Stimulated activated CD4-positive, alpha-beta T cell treated with anti-CD3 and anti-CD28 coated beads, Interleukin-1b, Interleukin-23, amount 100 ng/mL, for 48 hours (primary cell): ENCODE data around the gene CMTM7.
A peak's percentile ranks its signal among the peaks of the same experiment; 100 is the strongest.
"Not testable (repeated sequence)": the region's sequence is repeated elsewhere in the genome, so short reads cannot be mapped to it uniquely, and the experiment has no call there.

Experiments
- DNase-seq: peaks from one replicate; pipeline ENCODE4 v3.0.0-alpha.2; 2020

The CMTM7 gene

DNA sequence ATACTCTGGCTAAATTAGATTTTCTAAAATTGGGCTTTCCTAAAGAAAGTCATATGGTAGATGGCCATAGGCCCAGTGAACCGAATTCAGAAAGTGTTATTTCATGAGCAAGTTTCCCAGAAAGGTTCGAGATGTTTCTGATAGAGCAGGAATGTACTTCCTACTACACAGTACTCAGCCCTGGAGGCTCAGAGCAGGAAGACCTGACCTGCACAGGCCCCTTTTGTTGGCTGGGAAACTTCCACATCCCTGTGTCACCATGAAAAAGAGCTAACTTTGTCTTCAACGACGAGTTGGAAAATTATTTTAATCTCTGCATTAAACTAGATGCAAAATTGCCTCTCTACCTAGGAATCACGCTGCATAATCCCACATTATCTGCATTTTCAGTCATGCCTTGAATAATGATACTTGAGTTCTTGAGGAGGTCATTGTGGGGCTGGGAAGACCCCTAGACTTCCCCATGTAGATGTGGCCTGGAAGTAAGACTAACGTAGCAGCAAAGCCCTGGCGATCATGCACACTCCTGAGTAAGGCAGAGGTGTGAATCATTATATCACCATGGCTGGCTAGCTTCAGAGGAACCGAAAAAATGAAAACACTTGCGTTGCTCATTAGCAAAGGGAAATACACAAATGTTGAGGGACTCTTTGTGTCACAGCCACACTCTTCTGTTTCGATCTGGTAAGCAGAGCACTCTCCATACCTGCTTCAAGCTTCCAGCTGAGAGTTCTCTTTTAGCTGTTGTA lies 47.1 kb downstream of the CMTM7 start:
- DNase-seq: peak; percentile 40

DNA sequence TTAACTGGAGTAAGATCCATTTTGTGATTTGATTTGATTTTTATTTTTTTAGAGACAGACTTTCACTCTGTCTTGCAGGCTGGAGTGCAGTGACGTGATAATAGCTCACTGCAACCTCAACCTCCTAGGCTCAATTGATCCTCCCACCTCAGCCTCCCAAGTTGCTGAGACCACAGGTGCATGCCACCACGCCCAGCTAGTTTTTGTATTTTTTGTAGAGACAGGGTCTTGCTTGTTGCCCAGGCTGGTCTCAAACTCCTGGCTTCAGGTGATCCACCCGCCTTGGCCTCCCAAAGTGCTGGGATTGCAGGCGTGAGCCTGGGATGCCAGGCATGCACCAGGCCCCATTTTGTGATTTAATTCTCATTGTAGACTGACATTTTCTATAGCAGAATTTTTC lies 47.8 kb downstream of the CMTM7 start:
- DNase-seq: not testable (repeated sequence)

DNA sequence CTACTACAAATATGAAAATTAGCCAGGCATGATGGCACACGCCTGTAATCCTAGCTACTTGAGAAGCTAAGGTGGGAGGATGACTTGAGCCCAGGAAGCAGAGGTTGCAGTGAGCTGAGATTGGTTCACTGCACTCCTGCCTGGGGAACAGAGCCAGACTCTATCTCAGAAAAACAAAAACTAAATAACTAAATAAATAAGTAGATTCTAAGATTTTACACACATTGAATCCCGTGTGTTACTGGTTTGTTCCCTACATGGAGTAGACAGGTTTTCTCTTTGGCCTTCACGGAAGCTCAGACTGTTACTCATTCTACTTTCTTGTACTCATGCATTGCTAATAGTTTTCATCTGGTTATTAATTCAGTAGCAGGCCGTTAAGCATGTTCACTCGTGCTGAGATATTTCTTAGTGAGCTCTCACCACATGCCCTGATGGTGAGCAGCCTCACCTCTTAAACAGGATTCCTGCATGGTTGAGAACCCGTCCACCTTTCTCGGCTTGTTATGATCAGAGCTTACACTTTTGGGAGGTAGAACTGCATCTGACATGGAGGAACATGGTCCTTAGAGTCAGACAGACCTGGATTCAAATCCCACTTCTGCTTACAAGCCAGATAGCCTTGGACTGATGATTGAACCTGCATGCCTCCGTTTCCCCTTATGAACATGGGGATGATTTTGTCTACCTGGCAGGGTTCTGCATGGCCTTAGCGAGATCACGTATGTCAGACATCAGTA lies 49.1 kb downstream of the CMTM7 start:
- DNase-seq: no peak

DNA sequence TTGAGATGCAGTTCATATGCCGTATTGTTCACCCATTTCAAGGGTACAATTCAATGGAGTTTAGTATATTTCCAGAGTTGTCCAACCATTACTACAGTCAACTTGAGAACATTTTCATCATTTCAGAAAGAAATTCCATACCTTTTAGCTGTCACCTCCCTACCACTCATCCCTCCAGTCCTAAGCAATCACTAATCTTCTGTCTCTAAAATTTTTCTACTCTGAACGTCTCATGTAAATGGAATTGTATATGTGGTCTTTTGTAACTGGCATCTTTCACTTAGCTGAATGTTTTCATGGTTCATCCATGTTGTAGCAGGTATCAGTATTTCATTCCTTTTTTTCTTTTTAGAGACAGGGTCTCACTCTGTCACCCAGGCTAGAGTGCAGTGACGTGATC lies 51.1 kb downstream of the CMTM7 start:
- DNase-seq: no peak

DNA sequence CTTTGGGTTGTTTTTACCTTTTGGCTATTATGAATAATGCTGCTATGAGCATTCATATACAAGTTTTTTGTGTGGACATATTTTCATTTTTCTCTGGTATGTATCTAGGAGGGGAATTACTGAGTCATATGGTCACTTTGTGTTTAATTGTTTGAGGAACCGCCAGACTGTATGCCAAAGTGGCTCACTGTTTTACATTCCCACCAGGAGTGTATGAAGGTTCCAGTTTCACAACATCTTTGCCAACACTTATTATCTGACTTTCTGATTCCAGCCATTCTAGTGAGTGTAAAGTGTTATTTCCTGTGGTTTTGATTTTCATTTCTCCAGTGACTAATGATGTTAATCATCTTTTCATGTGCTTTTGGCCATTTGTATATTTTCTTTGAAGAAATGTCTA lies 51.8 kb downstream of the CMTM7 start:
- no peak for DNase-seq

DNA sequence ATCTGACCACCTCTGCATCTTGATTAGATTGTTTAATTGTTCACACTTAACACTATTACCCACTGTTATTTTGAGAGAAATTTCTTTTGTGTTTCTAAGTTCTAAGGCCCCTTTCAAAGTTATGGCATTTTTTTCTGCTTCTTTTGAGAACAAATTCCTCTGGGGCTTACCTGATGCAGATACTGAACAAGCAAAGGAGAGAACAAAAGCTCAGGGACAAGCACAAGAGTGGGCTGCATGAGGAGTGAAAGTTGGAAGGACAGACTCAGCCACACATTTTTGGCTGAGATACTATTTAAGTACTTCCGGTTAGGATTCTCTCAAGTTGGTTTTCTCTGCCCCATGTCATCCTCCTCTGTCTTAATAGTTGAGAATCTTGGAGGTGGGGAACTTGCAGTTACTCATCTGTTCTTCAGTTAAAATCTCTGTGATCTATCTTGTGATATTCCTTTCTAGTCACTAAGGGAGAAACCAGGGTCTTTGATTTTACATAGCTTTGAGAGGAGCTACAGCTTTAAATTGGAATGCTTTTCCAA lies 56.3 kb downstream of the CMTM7 start:
- DNase-seq: no peak

DNA sequence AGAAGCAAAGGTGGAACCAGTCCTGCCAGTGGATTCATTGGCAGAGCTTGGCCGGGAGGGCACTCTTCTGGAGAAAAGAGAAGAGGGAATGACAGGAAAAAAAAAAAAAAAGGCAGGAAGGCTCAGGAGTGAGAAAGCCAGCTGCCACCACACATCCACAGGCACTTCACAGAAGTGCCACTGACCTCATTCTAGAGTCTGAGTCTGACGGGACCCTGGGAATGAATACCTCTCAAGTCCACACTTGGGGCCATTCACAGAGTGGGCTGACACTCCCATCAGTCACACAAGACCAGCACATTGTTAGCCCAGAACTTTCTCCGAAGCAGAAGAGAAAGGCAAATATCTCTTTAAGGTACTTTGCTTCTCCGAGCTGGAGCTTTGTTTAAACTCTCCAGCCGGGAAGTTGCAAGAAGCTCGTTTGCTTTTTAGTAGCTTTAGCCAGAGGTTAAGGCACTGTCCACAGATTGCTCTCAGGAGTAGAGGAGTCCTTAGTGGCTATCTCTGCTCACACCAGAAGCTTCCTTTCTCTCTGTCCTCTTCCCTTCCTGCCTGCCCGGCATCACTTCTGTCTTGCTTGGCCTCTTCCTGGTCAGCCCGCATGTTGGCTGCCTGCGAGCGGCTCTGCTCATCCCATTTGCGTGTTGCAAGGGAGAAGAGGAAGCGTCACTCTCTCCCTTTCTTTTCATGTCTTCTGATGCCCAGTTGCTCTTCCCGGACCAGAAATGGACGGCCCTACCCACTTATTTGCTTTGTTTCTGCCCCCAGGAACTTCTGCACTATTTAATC lies 57.2 kb downstream of the CMTM7 start:
- DNase-seq: no peak

DNA sequence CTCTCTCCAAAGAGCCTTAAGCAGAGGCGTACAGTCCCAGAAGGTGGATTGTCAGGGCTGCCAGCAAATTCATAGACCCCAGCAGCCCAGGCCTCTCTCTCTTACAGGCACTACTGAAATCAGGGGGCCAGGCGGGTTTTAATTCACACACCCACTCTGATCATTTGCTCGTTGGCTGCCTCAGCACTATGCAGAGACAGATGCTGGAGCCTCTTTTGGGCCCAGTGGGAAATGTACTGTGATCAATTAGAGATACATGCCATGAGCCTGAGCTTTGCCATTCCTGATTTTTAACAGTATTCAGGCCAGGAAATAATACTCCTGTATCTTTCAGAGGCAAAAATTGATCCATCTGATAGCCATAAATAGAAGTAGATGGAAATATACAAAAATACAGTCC lies 58.0 kb downstream of the CMTM7 start:
- no peak for DNase-seq

DNA sequence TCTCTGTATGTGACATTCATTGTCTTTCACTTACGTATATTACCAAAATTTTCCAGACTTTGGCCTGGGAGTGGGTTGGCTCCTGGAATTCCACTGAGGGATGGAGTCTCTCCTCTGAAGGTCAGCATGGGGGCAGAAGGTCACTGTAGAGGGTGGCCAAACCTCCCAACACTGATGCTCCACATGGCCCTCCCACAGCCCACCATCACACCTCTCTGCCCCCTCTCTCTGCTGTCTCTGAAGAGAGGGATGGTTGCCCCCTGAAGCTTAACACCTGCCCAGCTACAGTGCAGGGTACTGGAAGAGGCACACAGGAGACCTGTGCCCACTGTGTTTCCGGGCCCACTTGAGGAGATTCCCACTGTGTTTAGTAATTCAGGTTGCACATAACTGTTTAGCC lies 58.8 kb downstream of the CMTM7 start:
- DNase-seq: no peak

DNA sequence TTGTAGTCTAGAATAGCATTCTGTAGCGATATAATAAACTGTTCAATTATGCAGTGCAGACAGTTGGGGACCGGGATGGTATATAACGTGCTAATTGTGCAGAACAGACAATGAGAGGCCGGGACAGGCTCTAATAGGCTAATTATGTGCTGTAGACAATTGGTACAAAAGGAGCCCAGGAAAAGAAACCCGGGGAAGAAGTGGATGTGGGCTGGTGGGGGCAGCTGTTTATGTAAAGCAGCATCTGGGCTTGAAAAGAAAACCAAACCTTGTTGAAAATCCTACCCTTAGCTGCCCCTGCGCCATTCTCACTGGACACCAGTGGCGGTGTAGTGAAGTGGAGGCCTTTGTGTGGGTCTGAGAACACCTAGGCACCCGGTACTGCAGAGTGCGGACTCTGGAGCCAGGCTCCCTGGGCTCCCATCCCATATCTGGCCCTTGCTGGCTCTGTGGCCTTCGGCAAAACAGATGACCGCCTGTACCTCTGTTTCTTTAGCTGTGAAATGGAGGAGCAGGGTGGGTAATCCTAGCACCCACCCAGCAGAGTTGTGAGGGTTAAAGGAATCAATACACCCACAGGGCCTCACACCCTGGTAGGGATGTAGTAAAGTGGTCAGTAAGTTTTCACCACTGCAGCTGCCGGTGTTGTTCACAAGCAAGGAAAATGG lies 59.5 kb downstream of the CMTM7 start:
- no peak for DNase-seq

DNA sequence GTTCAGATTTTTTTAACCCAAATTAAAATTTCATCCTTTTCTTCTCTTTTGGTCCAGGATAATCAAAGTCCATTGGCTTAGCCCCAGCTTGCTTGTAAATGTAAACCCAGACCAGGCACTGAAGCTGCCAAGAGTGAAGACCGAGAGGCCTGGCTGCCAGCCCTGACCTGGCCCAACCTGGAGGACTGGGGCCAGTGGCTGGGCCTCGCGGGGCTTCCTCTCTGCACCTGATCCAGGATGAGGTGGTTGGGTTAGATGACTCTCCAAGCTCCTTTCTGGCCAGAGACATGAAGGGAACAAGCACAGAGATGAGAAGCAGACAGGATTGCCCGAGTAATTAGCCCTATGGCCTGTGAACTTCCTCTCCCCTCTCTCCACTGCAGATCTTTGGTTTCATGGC lies 60.4 kb downstream of the CMTM7 start:
- DNase-seq: no peak

DNA sequence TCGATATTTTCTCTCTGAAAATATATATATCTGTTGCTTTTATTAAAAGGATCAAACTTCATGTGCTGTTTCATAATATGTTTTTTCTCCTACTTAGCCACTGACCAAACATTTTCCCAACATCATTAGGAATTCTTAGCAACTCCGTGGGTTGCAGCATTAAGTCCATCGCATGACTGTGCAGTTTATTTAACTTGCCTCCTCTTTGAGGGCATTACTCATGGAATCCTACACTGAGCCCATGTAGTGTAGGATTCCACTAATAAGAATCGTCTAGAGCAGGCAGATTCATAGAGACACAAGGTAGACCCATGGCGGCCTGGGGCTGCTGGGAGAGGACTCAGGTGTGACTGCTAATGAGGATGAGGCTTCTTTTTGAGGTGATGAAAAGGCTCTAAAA lies 61.7 kb downstream of the CMTM7 start:
- no peak for DNase-seq

DNA sequence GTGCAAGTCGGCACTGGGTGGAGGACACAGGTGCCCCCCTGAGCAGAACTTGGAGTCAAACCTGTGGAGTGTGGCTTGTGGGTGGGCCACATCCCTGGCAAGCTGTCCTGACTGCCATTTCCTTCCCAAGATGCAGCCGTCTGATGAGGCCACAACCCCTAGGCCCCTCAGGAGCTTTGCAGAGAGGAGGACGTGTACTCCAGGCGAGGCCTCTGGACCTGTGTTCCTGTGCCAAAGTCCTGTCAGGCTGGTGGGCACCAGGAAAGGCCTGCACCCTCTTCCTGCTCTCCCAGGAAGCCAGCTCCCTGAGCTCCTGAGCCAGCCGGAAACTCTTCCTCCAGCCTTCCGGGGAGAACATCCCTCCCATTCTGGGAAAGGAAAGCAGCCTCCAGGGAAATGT lies 62.5 kb downstream of the CMTM7 start:
- no peak for DNase-seq

DNA sequence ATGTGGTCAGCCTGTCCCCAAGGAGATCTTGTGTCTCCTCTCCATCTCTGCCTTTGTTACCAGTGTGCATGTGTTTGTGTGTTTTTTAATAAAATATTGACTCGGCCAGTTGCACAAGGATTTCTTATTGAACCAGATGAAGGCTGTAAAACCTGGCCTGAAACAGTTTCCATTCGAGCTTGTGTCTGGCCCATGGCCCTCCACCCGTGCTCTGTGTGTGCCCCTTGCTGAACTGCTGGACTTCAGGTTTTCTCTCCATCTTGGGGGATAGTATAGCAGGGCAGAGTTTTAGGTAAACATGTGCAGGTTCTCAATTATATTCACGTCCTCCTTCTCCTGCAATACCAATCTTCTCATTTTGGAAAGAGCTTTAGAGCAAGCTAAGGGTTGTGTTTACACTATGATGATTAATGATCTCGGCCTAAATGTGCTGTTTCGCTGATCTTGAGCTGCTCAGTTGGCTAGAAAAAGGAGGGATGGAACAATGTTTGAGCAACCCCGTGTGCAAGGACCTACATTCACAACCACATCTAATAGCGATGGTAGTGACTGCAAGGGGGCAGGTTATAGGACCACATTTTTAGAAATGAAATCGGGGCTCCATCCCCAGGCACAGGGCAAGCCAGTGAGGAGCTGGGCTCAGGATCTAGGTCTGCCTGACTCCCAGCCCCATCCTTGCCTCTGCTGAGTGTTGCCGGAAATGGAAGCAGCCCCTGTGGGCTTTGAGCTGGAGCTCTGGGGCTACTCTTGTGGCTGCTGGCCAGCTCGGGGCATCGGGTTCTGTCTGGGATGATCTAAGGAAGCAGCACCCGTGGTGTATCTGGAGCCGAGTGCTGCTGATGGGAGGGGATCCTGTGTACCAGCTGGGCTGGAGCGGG lies 63.3 kb downstream of the CMTM7 start:
- no peak for DNase-seq

DNA sequence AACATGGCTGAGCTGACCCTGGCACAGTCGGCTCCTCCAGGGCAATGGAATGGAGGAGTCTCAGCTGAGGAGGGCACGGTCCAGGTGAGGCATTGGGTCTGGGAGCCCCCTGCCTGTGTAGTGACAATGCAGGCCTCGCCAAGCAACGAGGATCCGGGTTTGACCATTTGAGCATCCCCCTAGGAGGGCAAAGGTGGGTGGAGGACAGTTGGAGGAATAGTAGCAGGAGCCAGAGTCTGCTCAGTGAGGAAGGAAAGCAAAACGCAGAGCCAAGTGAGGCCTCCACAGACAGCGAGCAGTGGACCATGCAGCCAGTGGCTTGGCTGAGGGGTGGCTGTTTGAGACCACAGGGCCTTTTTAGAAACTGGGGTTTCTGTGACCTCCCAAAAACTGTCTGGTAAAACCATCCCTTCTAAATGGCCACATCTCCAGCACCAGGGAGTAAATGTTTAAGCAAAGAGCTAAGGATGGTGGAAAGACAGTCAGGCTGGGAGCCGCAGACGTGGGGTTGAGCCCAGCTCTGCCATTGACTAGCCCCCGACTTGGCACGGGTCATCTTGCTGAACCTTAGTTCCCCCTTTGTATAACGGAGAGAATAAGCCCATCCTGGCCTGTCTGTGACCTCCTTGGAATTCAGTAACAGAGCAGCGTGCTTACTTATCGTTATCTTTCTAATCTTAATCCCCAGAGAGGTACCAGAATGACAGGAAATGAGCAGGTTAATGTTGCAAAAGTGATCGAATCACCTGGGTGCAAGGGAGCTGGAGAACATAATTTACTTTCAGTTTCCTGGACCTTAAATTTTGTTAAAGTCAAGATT lies 64.2 kb downstream of the CMTM7 start:
- DNase-seq: no peak

DNA sequence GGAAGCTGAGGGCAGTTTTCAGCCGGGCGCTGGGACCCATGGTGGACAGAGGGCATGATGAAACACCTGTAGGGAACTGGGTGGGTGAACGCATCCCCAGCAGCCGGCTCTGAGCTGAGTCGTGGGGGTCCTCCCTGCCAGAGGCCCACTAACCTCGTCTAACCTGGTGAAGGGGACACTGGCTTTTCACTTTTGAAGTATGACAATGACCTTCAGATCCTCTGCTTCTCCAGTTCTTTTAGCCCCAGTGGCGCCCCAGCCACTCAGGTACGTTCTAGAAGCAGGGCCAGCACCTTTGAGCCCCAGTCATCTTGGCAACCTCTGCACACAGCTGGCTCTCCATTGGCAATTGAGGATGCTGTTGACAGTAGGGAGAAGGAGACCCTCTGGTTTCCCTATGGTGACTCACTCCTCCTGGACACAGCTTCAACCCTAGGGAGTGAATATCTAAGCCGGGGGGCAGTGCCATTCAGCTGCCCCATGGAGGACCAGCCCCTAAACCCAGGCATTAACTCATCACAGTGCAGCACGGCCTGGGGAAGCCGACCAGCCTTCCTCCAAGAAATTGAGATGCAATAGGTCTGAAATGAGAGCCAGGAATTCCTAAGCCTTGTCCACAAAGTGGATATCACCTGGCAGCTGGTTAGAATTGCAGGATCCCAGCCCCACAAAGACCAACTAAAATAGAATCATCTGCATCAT lies 64.9 kb downstream of the CMTM7 start:
- DNase-seq: no peak

DNA sequence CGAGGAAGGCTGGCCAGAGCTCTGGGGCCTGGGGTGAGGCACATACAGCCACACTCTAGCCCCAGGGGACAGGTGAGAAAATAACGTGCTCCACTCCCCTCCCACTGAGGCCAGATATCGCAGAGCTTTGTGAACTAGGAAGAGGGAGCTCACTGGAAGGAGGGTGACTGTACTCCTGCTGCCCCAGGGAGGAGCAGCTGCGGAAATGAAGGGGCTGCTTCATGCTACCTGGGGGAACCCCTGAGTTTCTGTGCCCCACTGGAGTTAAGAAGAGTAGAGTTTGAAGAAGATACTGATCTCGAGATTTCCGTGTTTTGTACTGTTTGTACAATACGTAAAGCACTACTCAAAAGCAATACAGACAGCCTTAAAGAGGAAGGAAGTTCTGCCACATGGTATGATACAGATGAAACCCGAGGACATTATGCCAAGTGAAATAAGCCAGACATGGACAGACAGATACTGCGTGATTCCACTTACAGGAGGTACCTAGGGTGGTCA lies 66.4 kb downstream of the CMTM7 start:
- peak; percentile 45 for DNase-seq

DNA sequence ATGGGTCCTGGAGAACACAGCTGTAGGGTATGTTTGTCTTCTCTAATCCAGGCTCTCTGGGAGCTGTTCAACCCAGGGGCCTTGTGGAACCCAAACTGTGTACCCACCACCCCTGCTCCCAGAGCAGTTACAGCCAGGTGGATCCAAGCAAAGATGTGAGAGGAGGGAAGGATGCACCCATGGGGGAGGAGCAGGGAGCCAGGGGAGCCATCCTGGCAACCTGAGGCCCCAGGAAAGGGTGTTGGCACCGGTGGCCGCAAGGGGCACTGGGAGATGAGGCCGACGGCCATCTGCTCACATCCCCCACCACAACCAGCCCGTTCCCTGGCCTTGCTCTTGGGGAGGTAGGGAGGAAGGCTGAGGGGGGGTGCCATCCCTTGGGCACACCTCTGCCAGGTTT lies 67.8 kb downstream of the CMTM7 start:
- DNase-seq: no peak

DNA sequence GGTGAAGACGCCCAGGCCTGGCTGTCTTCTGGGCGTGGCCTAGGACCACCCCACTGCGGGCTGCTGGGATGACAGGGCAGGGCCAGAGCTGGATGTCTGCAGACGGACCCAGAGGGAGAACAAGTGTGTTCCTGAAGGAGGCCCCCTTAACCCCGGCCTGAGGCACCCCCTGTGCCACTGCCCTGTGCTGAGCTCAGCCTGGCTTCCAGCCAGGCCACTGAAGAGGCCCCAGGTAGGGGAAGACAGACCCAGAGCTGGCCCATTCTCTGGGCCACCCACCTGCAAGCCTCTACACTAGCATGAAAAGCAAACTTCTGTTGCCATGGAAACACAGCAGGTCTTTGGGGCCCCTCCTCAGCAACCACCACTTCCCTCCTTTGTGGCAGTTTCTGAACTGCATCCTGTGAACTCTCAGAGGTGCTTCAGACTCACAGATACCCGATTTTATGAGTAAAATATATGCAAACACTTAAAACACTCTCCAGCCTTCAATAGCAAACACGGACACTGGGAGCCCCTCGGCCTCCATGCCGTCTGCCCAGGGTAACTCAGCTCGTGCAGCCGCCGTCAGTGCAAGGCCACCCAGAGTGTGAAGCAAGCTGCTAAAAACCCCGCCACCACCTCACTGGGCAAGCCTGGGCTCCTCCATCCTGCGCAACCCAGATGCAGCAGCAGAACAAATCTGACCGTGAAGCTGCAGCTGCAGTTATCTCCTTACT lies 68.5 kb downstream of the CMTM7 start:
- peak; percentile 74 for DNase-seq
